Fibroblast of peridontal ligament (primary cell): Measurements from ENCODE around the gene TC2N.
"Not testable (repeated sequence)": the region's sequence is repeated elsewhere in the genome, so short reads cannot be mapped to it uniquely, and the experiment has no call there.

Experiments used
- DNase-seq: peaks from one replicate; pipeline ENCODE4 v3.0.0-alpha.2; 2010; ENCODE audit errors: extremely low read depth

TC2N gene

DNA sequence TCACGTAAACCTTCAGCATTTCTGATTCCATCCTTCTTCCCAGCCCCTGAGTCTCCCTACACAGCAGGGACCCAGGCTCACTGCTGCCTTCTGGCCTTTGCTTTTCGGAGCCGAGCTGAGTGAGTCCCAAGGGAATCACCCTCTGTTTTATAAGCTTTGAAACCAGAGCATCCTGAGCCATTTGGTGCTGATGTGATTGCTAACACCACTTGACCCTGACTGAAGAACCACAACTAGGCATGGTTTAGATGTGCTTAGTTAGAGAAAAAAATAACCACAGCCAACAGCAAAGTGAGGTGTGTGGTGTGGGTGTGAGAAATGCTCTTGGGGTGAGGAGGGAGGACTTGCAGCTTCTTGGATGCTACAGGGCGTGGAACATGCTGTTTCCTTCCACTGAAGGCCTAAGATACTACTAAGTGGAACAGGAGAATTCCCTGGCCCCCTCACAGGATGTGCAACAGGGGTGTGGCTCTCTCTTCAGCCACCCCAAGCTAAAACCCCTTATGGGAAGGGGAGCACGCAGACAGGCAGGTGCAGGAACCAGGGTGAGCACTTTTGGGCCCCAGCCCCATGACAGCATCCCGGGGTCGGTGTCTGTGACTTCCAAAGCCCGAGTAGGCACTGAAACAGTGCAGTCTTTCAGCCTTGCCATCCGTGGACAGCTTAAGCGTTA, at the start of gene TC2N:
TC2N (minus strand) TSS at position 221 of the 673 bp plus-strand sequence. CDS start 53,767 bp downstream, outside the sequence.
- no peak for DNase-seq

DNA sequence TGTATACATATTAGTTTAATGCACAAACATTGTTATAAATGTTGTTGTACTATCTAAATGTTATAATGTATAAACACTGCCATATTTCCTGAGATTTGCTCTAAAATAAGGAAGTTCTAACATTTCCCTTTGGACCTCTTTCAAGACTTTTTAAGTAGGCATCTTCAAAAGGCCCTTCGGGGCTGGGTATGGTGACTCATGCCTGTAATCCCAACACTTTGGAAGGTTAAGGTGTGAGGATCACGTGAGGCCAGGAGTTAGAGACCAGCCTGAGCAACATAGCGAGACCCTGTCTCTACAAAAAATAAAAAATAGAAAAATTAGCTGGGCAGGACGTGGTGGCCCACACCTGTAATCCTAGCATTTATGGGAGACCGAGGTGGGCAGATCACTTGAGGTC, 44.7 kb upstream of the TC2N start:
- DNase-seq = no peak

DNA sequence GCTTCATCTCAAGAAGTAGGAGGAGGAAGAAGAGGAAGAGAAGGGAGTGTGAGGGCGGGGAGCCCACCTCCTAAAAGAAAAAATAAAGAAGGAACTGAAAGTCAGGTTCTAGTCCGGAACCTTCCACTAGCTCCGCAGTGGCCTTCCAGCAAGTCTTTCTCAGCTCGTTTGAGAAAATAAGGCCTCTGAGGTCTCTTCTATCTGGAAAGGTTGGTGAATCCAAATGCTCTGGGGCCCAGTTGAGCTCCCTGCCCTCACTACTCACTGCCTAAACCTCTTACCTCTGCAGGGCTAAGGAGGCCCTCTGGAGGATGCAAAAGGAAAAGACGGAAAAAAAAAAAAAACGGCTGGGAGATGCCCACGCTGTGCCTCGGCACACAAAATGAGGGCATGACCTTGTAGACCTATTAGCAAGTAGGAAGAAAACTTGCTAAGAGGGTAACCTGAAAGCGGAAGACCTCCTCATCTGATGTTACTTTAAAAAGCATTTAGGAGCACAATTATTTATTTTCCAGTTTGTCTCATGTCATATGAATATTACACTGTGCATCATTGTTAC, 44.2 kb upstream of the TC2N start:
- peak; percentile 40 for DNase-seq

DNA sequence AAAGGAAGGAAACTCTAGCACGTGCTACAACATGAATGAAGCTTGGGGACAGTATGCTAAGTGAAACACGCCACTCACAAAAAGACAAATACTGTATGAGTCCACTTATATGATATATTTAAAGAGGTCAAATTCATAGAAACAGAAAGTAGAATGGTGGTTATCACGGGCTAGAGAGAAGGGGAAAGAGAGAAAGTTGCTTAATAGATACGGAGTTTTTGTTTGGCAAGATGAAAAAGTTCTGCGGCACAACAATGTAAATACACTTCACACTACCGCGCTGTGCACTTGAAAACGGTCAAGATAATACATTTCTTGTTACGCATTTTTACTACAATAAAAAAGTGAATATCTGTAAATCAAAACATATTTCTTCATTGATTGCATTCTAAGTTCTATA, 42.9 kb upstream of the TC2N start:
- DNase-seq = no peak

DNA sequence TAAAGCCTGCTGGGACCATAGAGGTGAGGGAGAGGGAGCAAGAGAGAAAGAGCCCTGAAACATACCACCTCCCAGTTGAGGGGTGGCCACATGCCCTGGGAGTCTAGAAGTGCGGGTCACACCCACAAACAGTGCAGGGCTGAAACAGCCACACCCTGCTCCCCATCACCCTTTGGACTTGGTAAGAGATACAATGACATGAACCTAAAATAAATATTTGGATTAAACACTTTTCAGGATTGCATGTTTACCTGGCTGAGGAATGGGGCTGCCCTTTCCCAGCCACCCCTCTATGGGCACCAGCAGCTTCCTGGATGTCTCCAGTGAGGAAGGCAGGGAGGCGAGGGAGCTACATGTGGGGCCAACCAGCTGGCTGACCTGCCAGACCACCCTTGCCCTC, 39.0 kb upstream of the TC2N start:
- DNase-seq = no peak

DNA sequence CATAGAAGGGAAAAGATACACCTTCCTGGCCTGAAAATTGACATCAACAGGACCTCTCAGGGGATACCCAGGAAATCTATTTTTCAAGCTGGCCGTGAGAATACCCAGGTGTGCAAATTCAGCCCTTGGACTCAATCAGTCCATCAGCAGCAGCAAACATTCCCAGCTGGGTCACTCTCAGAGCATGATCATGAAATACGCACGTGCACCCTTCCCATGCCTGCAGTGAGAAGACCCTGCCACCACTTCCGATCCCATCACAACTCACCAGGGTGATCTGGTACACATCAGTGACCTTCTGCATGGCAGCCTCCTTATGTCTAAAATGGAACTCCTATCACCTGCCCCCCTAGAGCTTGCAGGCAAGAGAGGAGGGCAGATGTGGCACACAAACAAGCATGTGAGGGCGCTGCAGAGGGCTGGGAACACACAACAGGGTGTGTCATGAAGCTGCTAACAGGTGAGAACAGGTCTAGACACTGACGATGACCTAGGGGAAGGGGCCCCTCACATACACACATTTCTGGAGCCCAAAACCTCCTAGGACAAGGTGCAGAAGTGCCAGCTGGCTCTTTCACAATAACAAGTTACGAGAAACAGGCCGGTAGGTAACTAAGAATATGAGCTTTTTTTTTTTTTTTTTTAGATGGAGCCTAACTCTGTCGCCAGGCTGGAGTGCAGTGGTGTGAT, 37.8 kb upstream of the TC2N start:
- DNase-seq = no peak

DNA sequence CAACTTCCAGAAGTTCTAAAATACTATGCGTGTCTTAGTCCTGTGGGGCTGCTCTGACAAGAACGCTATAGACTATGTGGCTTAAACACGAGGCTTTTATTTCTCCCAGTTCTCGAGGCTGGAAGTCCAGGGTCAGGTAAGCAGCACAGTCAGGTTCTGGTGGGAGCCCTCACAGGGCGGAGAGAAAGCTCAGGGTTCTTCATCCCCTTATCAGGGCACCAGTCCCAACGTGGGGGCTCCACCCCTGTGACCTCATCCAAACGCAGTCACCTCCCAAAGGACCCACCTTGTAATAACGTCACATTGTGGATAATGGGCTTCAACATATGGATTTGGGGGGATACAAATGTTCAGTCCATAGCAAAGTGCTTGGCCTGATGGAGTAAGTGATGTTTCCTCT, 37.1 kb upstream of the TC2N start:
- no peak for DNase-seq

DNA sequence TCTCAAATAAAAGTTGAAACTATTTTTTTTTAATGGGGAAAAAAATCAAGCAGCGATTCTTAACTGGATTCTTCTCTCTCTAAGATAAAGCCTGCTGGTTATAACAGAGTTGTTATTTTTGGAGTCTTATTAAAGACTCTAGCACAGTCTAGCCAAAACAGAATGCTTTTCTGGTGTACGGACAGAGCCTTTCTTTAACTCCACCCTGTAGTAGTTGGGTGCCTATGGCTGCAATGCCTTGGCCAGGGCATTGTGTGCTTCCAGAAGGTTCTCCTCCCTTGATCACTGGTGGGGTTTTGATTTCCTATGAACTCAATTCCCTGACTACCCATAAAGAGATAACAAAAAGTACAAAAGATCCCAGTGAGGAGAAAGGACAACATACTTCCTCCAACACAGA, 35.7 kb upstream of the TC2N start:
- no peak for DNase-seq

DNA sequence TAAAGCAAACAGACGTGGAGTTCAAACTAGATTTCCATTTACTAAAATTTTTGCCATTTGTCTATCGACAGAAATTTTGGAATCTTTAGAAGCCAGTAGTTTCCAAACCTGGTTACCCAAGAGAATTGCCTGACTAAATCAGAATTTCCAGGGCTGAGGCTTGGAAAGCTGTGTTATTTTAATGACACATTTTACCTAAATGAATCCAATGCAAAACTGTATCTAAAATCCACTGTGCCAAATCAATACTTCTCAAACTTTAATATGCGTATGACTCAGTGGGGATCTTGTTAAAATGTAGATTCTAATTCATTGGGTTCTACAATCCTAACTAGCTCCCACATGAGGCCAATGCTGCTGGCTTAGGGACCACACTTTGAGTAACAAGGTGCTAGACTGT, 35.0 kb upstream of the TC2N start:
- DNase-seq = no peak

DNA sequence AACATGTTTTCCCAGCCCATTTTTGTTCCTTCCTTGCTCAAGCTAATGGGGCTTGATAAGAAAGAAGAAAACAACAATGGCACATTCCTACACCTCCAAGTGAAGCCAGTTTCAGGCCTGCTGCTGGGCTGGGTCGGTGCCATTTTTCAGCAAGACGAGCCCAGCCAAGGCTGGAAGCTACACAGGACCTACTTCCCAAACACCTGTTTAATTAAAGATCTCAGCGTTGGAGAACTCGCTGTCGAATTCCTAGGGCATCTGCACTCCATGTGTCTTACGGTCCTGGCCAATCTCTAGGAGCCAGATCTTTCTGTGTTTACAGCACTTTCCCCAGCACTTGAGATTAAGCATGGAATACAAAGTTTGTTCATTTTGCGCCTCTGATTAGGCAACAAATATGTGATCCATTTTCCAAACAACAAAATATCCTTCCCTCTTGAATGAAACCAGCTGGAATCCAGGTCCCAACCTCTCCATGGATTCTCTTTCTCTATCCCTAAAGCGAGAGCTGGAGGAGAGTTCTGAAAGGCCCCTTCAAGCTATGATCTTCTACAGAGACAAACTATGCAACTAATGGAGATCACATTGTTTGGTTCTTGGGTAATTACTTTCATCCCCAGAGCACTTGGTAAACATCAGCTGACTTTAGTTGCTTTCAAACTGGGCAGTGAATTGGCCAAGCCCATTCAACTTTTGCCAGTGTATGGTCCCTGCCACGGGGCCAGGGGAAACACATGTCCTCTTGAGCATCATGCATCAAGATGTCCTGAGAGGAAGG, 34.3 kb upstream of the TC2N start:
- no peak for DNase-seq

DNA sequence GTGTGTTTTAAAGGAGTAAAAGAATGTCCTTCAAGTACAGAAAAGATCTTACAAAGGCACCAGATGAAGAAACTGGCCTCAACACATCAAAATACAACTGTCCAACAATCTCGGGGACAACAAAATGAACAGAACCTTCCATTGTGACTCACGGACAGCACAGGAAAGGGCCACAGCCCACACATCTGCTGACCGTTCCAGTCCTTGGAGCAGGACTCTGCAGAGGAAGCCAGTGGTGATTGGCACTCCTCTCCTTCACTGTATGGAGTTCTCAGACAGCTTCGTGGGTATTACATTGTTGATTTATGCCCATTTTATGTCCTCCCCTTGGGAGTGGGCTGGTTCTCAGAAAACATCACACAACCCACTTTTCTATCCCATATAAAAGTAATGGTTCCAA, 32.5 kb upstream of the TC2N start:
- DNase-seq = no peak

DNA sequence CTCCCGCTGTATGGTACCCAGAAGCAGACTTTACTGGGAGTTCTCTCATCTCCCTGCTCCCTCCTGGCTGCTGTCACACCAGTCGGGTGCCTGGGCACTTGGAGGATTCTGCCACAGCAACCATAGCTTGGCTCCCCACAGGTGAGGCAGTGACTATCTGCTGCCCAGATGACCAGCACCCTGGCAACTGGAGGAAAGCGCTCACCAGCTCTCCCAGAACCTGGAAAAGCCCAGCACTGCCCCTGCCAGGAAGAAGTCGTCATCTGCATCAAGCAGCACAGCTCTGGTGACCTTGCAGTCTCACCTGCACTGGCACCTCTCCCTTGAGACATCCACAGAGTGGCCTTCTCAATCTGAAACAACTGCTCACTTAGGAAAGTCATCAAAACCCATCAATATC, 31.9 kb upstream of the TC2N start:
- DNase-seq = no peak

DNA sequence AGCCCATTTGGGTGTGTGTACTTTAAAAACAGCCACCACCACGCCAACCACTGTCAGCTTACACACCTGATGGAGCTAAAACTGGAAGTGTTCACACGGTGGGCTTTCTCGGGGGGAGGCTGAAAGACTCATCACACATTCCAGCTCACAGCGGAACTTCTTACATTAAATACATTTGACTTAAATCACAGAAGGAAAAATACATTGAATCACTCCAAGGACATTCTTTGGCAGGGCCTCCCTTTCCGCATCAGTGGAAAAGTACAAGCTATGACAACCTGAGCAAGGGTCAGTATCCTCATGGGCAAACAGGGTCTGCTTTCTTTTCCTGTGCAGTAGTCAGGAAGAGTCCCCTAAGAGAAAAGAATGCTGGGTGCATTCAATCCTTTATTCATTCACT, 31.0 kb upstream of the TC2N start:
- no peak for DNase-seq

DNA sequence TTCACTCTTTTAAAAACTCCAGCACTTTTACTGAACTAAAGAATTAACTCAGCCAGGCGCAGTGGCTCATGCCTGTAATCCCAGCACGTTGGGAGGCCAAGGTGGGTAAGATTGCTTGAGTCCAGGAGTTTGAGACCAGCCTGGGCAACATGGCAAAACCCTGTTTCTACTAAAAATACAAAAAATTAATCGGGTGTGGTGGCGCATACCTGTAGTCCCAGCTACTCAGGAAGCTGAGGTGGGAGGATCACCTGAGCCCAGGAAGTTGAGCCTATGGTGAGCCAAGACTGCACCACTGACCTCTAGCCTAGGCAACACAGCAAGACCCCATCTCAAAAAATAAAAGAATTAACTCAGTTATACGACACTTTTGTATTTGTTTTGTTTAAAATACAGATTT, 30.4 kb upstream of the TC2N start:
- DNase-seq = not testable (repeated sequence)

DNA sequence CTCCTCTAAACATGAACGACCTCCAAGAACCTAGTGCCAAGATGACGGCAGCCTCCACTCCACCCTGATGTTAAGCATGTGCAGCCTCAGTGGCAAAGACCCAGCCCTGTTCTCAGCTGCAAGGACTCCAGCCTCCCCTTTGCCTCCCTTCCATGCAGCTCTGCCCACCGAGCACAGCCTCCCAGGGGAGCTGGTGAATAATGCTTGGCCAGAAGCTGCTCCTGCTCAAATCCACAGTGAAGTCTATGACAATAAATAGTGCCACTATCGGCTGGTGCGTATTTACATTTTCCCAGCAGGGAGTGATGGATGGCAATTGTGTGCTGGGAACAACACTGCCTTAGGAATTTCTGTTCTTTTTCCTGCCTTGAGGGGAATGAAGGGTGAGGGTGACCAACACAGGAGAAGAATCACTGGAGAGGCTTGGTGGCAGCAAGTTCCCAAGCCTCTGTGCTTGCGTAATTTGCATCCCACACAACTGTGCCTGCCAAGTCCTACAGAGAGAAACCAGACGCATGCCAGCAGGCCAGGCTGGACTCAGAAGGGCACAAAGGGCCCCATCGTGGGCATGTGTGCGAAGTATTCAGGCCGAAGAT, 29.9 kb upstream of the TC2N start:
- peak; percentile 41 for DNase-seq

DNA sequence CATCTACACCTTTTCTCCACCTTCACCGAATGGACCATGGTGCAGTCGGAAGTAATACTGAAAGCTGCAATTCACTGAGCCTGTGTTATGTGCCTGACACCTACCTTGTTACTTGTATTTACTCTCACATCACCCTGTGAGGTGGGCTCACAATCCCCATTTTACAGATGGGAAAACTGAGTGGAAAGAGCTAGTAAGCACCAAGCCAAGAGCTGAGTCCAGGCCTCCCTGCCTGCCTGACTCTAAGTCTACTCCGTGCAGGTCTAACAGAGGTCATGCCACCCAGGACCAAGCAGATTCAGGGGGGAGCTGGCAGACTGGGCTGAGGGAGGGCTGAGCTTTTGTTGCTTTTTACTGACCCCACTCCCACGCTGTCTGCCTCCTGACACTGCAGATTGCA, 29.1 kb upstream of the TC2N start:
- no peak for DNase-seq

DNA sequence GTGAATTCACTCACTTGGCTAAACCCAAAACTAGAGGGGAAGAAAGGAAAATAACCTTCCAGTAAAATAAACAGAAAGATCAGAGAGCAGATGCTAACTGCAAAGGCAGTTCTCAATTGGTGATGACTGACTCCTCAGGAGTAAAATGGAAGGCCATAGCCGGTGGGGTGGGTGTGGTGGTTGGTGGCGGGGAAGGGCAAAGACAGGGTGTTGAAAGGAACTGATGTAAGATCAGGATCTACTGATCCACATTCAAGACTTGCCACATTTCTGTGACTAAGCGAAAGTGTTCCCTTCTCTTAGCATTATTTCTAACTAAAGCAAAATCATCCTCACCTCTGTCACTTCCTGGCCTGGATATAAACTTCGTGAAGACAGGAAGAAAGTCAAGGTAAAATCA, 26.3 kb upstream of the TC2N start:
- DNase-seq = no peak

DNA sequence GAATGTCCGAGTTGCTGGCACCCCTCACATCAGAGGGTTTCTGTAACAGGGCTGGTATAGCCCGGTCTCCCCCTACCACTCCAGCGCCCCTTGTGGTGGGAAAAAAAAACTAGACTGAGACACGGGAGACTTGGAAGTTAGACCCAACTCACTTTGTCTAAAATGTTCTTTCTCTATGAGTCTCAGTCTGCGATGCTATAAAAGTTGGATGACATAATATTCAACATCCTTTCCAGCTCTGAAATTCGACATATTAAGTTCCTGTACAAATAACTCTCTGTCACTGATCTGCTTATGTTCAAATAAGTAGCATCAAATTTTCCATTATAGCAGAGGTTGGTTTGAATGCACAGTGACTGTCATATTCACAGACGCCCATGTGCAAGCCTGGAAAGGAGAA, 25.7 kb upstream of the TC2N start:
- DNase-seq = no peak

DNA sequence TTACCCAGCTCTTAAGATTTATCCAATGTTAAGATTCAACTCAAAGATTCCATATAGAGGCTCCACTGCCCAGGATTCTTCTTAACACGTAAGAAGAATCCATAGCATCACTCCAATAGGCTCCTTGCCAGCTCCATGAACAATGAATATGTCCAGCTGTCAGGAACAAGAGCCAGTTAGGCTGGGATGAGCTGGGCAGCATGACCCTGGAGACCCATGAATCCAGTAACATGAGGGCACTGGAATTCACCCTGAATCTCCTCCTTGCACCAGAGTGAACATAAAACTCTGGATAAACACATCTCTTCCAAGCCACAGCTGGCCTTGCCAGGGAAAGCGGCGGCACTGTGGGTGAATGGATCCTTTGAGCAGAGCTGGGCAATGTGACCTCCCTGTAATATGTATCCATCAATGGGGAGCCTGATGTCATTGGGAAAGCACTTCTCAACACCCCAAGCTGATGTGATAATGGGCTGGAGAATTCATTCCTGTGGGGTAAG, 24.4 kb upstream of the TC2N start:
- peak; percentile 50 for DNase-seq

DNA sequence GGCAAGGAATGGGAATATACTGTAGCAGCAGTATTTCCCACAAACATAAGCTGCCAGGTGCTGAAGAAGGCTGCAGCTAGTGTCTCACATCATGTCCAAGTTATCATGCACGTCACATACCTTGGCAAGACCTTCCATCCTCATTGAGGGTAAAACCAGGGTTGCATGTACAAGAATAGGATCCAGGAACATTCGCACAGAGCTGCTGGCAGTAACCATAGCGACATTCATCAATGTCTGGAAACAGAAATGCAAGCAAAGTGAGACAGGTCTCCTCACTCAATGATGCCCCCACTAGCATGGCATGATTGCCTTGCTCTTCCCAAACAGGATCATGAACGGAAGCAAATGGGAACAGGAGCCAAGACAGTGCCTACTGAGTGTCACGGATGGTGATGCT, 23.8 kb upstream of the TC2N start:
- DNase-seq = no peak

DNA sequence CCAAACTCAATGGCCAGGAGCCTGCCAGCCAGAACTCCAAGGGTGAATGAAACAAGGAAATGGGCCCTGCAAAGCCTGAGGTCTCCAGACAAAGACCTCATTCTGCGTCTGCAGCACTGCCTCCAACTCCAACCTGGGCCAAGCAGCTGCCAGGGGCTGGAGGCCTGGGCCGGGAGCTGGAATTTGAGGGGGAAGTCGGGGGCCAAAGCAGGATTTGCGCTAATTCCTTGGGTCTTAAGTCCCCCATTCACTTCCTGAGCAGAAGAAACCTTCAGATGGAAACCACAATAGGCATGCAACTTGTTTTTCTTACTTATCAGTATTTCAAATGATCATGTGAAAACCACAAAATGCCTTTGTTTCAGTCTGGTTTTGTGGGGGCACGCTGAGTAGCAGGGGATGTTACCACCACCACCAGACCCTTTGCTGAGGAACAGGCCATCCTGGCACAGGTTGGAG, 23.0 kb upstream of the TC2N start:
- no peak for DNase-seq
